ENCODE measurements around the gene SDCCAG8.

DNA sequence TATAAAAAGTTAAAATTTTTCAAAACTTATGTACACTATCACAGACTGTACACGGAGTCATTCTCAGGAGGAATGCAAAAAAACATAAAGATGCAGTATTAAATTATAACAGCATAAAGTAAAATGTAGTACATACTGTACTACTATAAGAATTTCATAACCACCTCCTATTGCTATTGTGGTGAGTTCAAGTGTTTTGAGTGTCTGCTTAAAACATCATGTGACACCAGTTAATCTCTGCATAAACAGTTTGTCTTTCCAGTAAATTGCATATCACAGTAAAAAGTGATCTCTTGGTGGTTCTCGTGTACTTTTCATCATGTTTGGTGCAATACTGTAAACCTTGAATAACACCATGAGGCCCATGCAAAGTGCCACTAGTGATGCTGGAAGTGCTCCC is 45.2 kb downstream of the SDCCAG8 start:
- no peak for TF ChIP-seq POLR2A (IDR thresholded peaks at IDR 0.05; ENCODE audit: low read depth)
- TF ChIP-seq, protein P1, sequence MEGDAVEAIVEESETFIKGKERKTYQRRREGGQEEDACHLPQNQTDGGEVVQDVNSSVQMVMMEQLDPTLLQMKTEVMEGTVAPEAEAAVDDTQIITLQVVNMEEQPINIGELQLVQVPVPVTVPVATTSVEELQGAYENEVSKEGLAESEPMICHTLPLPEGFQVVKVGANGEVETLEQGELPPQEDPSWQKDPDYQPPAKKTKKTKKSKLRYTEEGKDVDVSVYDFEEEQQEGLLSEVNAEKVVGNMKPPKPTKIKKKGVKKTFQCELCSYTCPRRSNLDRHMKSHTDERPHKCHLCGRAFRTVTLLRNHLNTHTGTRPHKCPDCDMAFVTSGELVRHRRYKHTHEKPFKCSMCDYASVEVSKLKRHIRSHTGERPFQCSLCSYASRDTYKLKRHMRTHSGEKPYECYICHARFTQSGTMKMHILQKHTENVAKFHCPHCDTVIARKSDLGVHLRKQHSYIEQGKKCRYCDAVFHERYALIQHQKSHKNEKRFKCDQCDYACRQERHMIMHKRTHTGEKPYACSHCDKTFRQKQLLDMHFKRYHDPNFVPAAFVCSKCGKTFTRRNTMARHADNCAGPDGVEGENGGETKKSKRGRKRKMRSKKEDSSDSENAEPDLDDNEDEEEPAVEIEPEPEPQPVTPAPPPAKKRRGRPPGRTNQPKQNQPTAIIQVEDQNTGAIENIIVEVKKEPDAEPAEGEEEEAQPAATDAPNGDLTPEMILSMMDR (IDR thresholded peaks at IDR 0.05): no peak

Data from esophagus muscularis mucosa (tissue), 3 donors.